Dendritic cell treated with granulocyte-macrophage colony-stimulating factor and Interleukin-4, amounts not matched to agents 40 ng/mL and 50 ng/mL, for 4 days (primary cell): Measurements from ENCODE around the gene ZBTB26.
"Not testable (repeated sequence)": the region's sequence is repeated elsewhere in the genome, so short reads cannot be mapped to it uniquely, and the experiment has no call there.

Experiments
- H3K27ac Mint-ChIP-seq: one replicate; pipeline ENCODE4 v1.8.0; 2022; ENCODE audit warnings: mild to moderate bottlenecking, mixed read lengths
- H3K27me3 Mint-ChIP-seq: one replicate; pipeline ENCODE4 v1.8.0; 2022; ENCODE audit warnings: mild to moderate bottlenecking, mixed read lengths
- H3K36me3 Mint-ChIP-seq: one replicate; pipeline ENCODE4 v1.8.0; 2022; ENCODE audit warnings: low read depth, mixed read lengths
- H3K4me1 Mint-ChIP-seq: one replicate; pipeline ENCODE4 v1.8.0; 2022; ENCODE audit warnings: low read depth, mixed read lengths
- H3K4me3 Mint-ChIP-seq: one replicate; pipeline ENCODE4 v1.8.0; 2022; ENCODE audit warnings: mild to moderate bottlenecking, moderate library complexity, mixed read lengths
- H3K9me3 Mint-ChIP-seq: one replicate; pipeline ENCODE4 v1.8.0; 2022; ENCODE audit warnings: mixed read lengths
- intact Hi-C: fragments of 100-400 bp; cut with micrococcal nuclease; formaldehyde crosslinking; loops from one replicate; pipeline ENCODE4 v1.15.0; 2022

The ZBTB26 gene

DNA sequence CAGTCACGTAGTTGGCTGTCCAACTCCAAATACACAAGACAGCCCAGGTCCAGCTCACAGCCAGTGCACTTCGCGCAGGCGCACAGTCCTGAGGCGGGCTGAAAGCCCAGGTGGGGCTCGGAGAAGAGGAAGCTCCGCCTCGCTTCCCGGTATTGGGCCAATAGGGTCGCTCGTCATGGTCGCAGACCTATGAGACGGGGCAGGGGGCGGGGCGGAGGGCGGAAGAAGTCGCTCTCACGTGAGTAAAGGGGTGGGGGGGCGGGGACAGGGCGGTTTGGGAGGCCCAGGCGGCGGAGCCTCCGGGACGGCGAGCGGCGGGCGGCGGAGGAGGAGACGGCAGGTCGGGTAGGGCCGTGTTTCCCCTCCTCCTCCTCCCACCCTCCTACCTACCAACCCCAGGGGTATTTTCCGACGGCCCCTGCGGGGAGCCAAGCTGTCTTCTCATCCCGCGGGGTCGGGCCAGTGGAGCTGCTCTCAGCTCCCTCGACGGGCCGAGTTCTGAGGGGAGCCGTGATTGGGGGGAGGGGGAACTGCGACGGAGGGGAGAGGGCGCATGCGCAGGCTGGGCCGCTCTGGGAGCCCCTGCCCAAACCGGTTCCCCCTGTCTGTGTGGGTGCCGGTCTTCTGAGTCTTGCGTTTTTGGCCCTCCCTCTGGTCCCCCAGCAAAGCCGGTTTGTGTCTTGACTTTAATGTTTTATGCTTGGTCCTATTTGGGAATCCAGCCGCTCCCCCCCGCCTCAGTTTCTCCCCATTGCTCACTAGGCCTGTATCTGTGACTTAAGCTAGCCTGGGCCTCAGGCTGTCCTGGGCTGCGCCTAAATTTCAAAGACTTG is 9.7 kb upstream of the ZBTB26 start, which contains the start of gene RABGAP1:
Gene RABGAP1 (plus strand): TSS at position 272 of the 833 bp plus-strand sequence. CDS start 16,040 bp downstream, outside the sequence.
- peaks cover 55% of the 10 kb centered on the region for H3K36me3 Mint-ChIP-seq
- no peaks in the 10 kb centered on the region for H3K9me3 Mint-ChIP-seq
- H3K4me3 Mint-ChIP-seq: peak within 1 kb of the TSS; percentile 97
- intact Hi-C loops: loop anchor here (1.0 to 2.0 kb wide), 2 partner anchors 10 to 36 kb away; partner anchors contain the start of genes RC3H2 and ZBTB26
- peaks cover 66% of the 10 kb centered on the region for H3K4me1 Mint-ChIP-seq
- peak within 1 kb of the TSS; percentile 95 for H3K27ac Mint-ChIP-seq
- H3K27me3 Mint-ChIP-seq: no peaks in the 10 kb centered on the region

- peaks cover 55% of the 10 kb centered on the region for H3K36me3 Mint-ChIP-seq
- H3K9me3 Mint-ChIP-seq: no peaks in the 10 kb centered on the region
- H3K4me3 Mint-ChIP-seq: peak overlapping the region; percentile 97
- H3K4me1 Mint-ChIP-seq: peaks cover 60% of the 10 kb centered on the region
- H3K27ac Mint-ChIP-seq: peak overlapping the region; percentile 95
- H3K27me3 Mint-ChIP-seq: no peaks in the 10 kb centered on the region
- intact Hi-C loops: loop anchor here (2.0 kb wide), 1 partner anchor 36 kb away; the partner anchor contains the start of gene RC3H2
These were observed 9.1 kb upstream of the ZBTB26 start for GRCh38 chr9:122940454-122940748.

DNA sequence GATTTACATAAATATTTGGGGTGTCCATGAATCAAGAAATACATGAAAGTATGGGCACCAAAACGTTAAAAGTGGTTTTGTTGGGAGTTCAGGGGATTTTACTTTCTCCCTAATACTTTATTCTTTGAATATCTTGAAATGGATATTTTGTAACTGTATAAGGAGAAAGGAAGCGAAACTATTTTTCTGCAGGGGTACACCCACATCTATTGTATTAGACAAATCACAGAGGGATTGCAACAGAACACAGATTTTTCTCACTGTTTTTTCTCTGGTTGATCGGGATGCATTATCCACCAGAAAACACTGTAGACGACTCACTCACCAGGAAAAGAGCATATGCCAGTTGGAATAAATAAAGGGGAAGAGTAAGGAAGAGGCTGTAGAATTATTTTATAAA is 8.3 kb upstream of the ZBTB26 start:
- Mint-ChIP-seq H3K9me3 (no peaks in the 10 kb centered on the region), H3K27ac (peak overlapping the region; percentile 95), H3K4me3 (peak overlapping the region; percentile 67), H3K36me3 (peaks cover 57% of the 10 kb centered on the region), H3K4me1 (peaks cover 56% of the 10 kb centered on the region), H3K27me3 (no peaks in the 10 kb centered on the region)
- intact Hi-C loops: no loop called here

- no peaks in the 10 kb centered on the region for H3K27me3 Mint-ChIP-seq
- peaks cover 44% of the 10 kb centered on the region for H3K4me1 Mint-ChIP-seq
- intact Hi-C loops: no loop called here
- H3K27ac Mint-ChIP-seq: no peak overlapping the region
- no peak overlapping the region for H3K4me3 Mint-ChIP-seq
- H3K9me3 Mint-ChIP-seq: no peaks in the 10 kb centered on the region
- peaks cover 54% of the 10 kb centered on the region for H3K36me3 Mint-ChIP-seq
These were observed 5.6 kb upstream of the ZBTB26 start for GRCh38 chr9:122936883-122937282.

GRCh38 chr9:122936464-122936863 is 5.2 kb upstream of the ZBTB26 start:
- Mint-ChIP-seq H3K36me3 (peaks cover 54% of the 10 kb centered on the region), H3K27ac (no peak overlapping the region), H3K27me3 (no peaks in the 10 kb centered on the region), H3K4me3 (no peak overlapping the region), H3K9me3 (no peaks in the 10 kb centered on the region), H3K4me1 (peaks cover 40% of the 10 kb centered on the region)
- intact Hi-C loops: no loop called here

DNA sequence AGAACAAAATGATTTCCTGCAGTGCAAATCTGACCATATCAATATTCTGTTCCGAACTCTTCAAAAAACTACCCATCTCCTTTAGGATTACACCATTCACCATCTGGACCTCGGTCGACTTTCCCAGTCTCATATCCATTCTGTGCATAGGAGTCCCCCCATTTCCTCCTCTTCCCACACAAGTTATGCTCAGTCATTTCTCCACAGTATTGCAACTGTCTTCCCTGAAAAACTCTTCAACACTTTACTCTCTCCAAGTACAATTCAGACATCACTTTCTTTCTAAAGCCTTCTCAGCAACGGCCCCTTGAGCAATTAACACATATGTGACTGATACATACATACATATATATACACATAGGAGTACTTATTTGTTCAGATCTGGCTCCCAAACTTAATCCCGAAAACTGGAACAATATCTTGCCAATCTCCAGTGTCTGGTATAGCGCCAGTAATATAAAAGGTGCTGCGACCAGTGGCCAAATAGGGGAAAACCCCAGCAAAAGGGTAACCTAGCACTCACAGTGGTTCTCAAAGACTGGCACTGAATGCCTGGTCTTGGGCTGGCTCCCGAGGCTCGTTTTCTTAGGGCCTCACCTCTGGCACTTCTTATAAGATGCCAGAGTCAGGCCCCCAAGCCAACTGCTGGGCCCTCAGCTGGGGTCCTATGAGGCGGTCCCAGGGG is 629 bp downstream of the ZBTB26 start:
- Mint-ChIP-seq H3K27ac (no peak overlapping the region), H3K4me3 (no peak overlapping the region), H3K9me3 (no peaks in the 10 kb centered on the region), H3K27me3 (no peaks in the 10 kb centered on the region), H3K36me3 (peaks cover 28% of the 10 kb centered on the region), H3K4me1 (peaks cover 14% of the 10 kb centered on the region)
- intact Hi-C loops: loop anchor here (1.0 to 2.0 kb wide), 3 partner anchors 11 to 26 kb away; partner anchors contain the start of genes RABGAP1, RC3H2 and ZBTB6

- Mint-ChIP-seq H3K36me3 (peaks cover 20% of the 10 kb centered on the region), H3K9me3 (no peaks in the 10 kb centered on the region)
- intact Hi-C loops: loop anchor here (2.0 kb wide), 1 partner anchor 25 kb away; the partner anchor contains the start of gene RC3H2
These were observed 1.4 kb downstream of the ZBTB26 start for GRCh38 chr9:122929796-122930354.

DNA sequence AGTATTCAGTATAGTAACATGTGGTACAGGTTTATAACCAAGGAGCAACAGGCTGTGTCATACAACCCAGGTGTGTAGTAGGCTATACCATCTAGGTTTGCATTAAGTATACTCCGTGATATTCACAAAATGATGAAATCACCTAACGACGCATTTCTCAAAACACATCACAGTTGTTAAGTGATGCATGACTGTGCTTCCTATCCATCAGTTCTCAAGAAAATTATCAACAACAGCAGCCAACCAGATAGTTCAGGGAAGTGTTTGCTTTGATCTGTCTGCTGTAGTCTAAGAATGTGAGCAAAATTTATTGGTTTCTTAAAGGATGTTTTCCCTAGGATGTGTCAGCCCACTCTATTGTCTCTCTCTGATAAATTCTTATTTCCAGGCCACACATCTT is 7.4 kb downstream of the ZBTB26 start:
- peaks cover 38% of the 10 kb centered on the region for H3K36me3 Mint-ChIP-seq
- H3K4me3 Mint-ChIP-seq: no peak overlapping the region
- peaks cover 20% of the 10 kb centered on the region for H3K4me1 Mint-ChIP-seq
- peak overlapping the region; percentile 22 for H3K27ac Mint-ChIP-seq
- no peaks in the 10 kb centered on the region for H3K9me3 Mint-ChIP-seq
- no peaks in the 10 kb centered on the region for H3K27me3 Mint-ChIP-seq
- intact Hi-C loops: no loop called here

More at GRCh38 chr9:122929796-122930354, 1.4 kb downstream of the ZBTB26 start:
- Mint-ChIP-seq H3K4me1 (peaks cover 14% of the 10 kb centered on the region), H3K4me3 (no peak overlapping the region), H3K27me3 (no peaks in the 10 kb centered on the region), H3K27ac (no peak overlapping the region)

DNA sequence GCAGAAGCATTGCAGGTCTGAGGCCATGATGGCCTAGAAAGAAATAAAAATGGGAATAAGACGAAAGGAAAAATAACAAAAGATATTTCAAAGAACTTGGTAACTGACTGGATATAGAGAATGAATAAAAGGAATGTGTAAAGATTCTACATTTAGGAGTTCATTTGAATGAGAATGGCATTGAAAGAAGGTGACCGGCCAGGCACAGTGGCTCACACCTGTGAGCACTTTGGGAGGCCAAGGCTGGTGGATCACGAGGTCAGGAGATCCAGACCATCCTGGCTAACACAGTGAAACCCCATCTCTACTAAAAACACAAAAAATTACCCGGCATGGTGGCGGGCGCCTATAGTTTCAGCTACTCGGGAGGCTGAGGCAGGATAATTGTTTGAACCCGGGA is 8.6 kb downstream of the ZBTB26 start:
- H3K4me1 Mint-ChIP-seq: peaks cover 27% of the 10 kb centered on the region
- no peaks in the 10 kb centered on the region for H3K27me3 Mint-ChIP-seq
- H3K9me3 Mint-ChIP-seq: no peaks in the 10 kb centered on the region
- intact Hi-C loops: no loop called here
- no peak overlapping the region for H3K27ac Mint-ChIP-seq
- H3K4me3 Mint-ChIP-seq: no peak overlapping the region
- peaks cover 51% of the 10 kb centered on the region for H3K36me3 Mint-ChIP-seq

DNA sequence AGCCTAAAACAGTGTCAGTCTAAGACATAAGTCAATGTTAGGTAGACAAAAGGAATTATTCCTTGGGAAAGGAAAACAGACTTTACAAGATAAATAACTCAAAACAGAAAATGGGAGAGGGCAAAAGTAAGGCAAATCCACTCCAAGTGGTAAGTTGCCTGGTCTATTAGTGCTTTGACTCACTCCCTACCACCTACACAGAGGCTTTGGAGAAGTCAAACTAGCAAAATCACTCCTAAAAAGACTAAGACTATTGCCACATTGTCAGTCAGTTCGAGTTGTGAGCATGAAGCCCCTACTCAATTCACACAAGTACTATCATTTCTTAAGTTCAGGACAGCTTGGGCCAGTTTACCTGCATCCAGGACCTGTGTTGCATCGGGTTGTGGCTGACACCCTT is 13.0 kb downstream of the ZBTB26 start:
- H3K4me3 Mint-ChIP-seq: no peak overlapping the region
- no peaks in the 10 kb centered on the region for H3K27me3 Mint-ChIP-seq
- no peaks in the 10 kb centered on the region for H3K9me3 Mint-ChIP-seq
- intact Hi-C loops: no loop called here
- no peak overlapping the region for H3K27ac Mint-ChIP-seq
- peaks cover 66% of the 10 kb centered on the region for H3K36me3 Mint-ChIP-seq
- peaks cover 19% of the 10 kb centered on the region for H3K4me1 Mint-ChIP-seq

GRCh38 chr9:122912964-122913673 is 18.2 kb downstream of the ZBTB26 start, which contains the start of gene ZBTB6:
TSS of gene ZBTB6 (minus strand) at chr9:122913323. CDS start at chr9:122912072, 1,251 bp downstream.
- Mint-ChIP-seq H3K4me3 (peak within 1 kb of the TSS; percentile 99), H3K9me3 (no peaks in the 10 kb centered on the region), H3K36me3 (peaks cover 63% of the 10 kb centered on the region), H3K4me1 (peaks cover 26% of the 10 kb centered on the region), H3K27ac (peak within 1 kb of the TSS; percentile 98), H3K27me3 (no peaks in the 10 kb centered on the region)
- intact Hi-C loops: loop anchor here (1.0 kb wide), 2 partner anchors 8 to 18 kb away; partner anchors contain the start of genes RC3H2 and ZBTB26

DNA sequence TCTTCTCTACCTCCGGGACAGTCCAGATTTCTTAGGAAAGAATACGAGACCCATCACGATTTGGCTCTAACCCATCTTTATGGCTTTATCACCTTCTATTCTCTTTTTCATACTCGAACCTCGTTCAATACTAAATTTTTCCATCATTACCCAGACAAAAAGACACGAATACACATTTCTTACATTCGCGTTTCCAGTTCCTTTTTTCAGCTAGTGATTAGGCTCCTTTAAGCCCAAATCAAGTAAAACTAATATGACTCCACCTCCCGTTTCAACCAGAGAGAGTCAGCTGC is 18.7 kb downstream of the ZBTB26 start:
- peak overlapping the region; percentile 98 for H3K27ac Mint-ChIP-seq
- H3K36me3 Mint-ChIP-seq: peaks cover 63% of the 10 kb centered on the region
- no peaks in the 10 kb centered on the region for H3K27me3 Mint-ChIP-seq
- H3K9me3 Mint-ChIP-seq: no peaks in the 10 kb centered on the region
- intact Hi-C loops: no loop called here
- H3K4me3 Mint-ChIP-seq: peak overlapping the region; percentile 99
- H3K4me1 Mint-ChIP-seq: peaks cover 26% of the 10 kb centered on the region

DNA sequence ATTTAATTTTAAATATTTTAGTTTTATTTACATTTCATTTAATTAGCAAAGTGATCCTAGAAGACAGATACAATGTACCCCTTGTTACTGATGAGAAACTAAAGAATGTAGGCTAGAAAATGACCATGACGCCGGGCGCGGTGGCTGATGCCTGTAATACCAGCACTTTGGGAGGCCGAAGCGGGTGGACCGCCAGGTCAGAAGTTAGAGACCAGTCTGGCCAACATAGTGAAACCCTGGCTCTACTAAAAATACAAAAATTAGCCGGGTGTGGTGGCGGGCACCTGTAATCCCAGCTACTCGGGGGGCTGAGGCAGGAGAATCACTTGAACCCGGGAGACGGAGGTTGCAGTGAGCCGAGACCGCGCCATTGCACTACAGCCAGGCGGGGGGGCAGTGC is 25.2 kb downstream of the ZBTB26 start:
- not testable (repeated sequence) for H3K4me3 Mint-ChIP-seq

More for the DNA sequence above, 25.2 kb downstream of the ZBTB26 start:
- H3K36me3 Mint-ChIP-seq: peaks cover 44% of the 10 kb centered on the region
- H3K9me3 Mint-ChIP-seq, H3K27me3 Mint-ChIP-seq, H3K27ac Mint-ChIP-seq, H3K4me1 Mint-ChIP-seq: not testable (repeated sequence)
- intact Hi-C loops: loop anchor here (5.0 kb wide), 1 partner anchor 814 kb away; the partner anchor contains the start of gene TTLL11
